Neutrophil (primary cell): ENCODE data around the gene LRP10.

Source experiments
- H3K27ac ChIP-seq: fragments of 200-600 bp; sonication (generic); 2 replicates; pipeline ENCODE4 v1.5.1; 2016; ENCODE audit warnings: mild to moderate bottlenecking, moderate library complexity
- H3K27me3 ChIP-seq: fragments of 200-600 bp; sonication (generic); 2 replicates; pipeline ENCODE4 v1.6.0; 2016; ENCODE audit warnings: mild to moderate bottlenecking
- H3K36me3 ChIP-seq: fragments of 200-600 bp; sonication (generic); 2 replicates; pipeline ENCODE4 v1.5.1; 2017
- H3K4me1 ChIP-seq, 2 experiments: fragments of 200-600 bp in 1 of 2; sonication (generic) in 1 of 2; 1 replicate in 1 of 2; 2 replicates in 1 of 2; pipeline versions ENCODE4 v1.5.1 to v1.6.1; 2013 to 2016; ENCODE audit warnings: low read depth in 1 of 2, low read length in 1 of 2, mild to moderate bottlenecking in 1 of 2, moderate library complexity in 1 of 2; ENCODE audit not compliant: control insufficient read depth in 1 of 2, insufficient read depth in 1 of 2
- H3K4me3 ChIP-seq, 2 experiments: fragments of 200-600 bp in 1 of 2; sonication (generic) in 1 of 2; 1 replicate in 1 of 2; 2 replicates in 1 of 2; pipeline ENCODE4 v1.5.1; 2013 to 2016; ENCODE audit warnings: low read depth in 1 of 2, low read length in 1 of 2, mild to moderate bottlenecking in 1 of 2, moderate library complexity in 1 of 2
- H3K9me3 ChIP-seq: fragments of 200-600 bp; sonication (generic); 2 replicates; pipeline ENCODE4 v1.5.1; 2016
- CTCF ChIP-seq: fragments of 200-600 bp; sonication (generic); IDR thresholded peaks from 2 replicates; pipeline ENCODE4 v1.5.1; 2016; ENCODE audit warnings: antibody characterized with exemption

LRP10 gene

GRCh38 chr14:22918804-22919600 is 47.5 kb downstream of the LRP10 start, which contains the start of gene RBM23:
TSS of gene RBM23 (minus strand) at chr14:22919149.
- Histone ChIP-seq H3K4me1 (peaks cover 53 to 54% of the 10 kb centered on the region in 2 experiments), H3K36me3 (peaks cover 2% of the 10 kb centered on the region), H3K9me3 (no peaks in the 10 kb centered on the region), H3K4me3 (peak within 1 kb of the TSS; percentile 65 to 73), H3K27ac (peak within 1 kb of the TSS; percentile 97), H3K27me3 (no peaks in the 10 kb centered on the region)
- peak; percentile 20 for TF ChIP-seq CTCF

GRCh38 chr14:22919601-22919921 is 48.0 kb downstream of the LRP10 start:
- no peak for TF ChIP-seq CTCF
- peak overlapping the region; percentile 65 to 73 for H3K4me3 ChIP-seq
- peaks cover 8% of the 10 kb centered on the region for H3K36me3 ChIP-seq

GRCh38 chr14:22920697-22921096 is 49.2 kb downstream of the LRP10 start:
- Histone ChIP-seq H3K27ac (peak overlapping the region; percentile 97), H3K27me3 (no peaks in the 10 kb centered on the region), H3K4me1 (peaks cover 37 to 38% of the 10 kb centered on the region in 2 experiments), H3K4me3 (no peak overlapping the region), H3K9me3 (no peaks in the 10 kb centered on the region), H3K36me3 (peaks cover 11% of the 10 kb centered on the region)
- TF ChIP-seq CTCF: no peak

More at GRCh38 chr14:22919601-22919921, 48.0 kb downstream of the LRP10 start:
- Histone ChIP-seq H3K4me1 (peaks cover 48% of the 10 kb centered on the region in 2 experiments), H3K27me3 (no peaks in the 10 kb centered on the region), H3K9me3 (no peaks in the 10 kb centered on the region), H3K27ac (peak overlapping the region; percentile 97)

GRCh38 chr14:22922294-22922693 is 50.8 kb downstream of the LRP10 start:
- Histone ChIP-seq H3K36me3 (peaks cover 11% of the 10 kb centered on the region), H3K9me3 (no peaks in the 10 kb centered on the region), H3K4me1 (peaks cover 35 to 38% of the 10 kb centered on the region in 2 experiments), H3K27ac (peak overlapping the region; percentile 51), H3K4me3 (no peak overlapping the region), H3K27me3 (no peaks in the 10 kb centered on the region)
- no peak for TF ChIP-seq CTCF

- Histone ChIP-seq H3K9me3 (no peaks in the 10 kb centered on the region), H3K27ac (no peak overlapping the region), H3K36me3 (peaks cover 11% of the 10 kb centered on the region), H3K4me3 (no peak overlapping the region), H3K27me3 (no peaks in the 10 kb centered on the region), H3K4me1 (peaks cover 32 to 40% of the 10 kb centered on the region in 2 experiments)
- TF ChIP-seq CTCF: no peak
These were observed 52.2 kb downstream of the LRP10 start for GRCh38 chr14:22923746-22924145.
